ENCODE results near the gene WBP11. TPM values are rescaled to one million over a fixed set of nuclear protein-coding genes. Genes with fewer than 3 reads are reported as not detected.
"Not testable (repeated sequence)": the region's sequence is repeated elsewhere in the genome, so short reads cannot be mapped to it uniquely, and the experiment has no call there.

Gene WBP11
- total and polyA plus RNA-seq, 9 of the 15 experiments (the other 6 are each of a cell fraction or from before 2014, with no cell fraction given) = 7.7 to 60.8 (median 24.6) TPM

DNA sequence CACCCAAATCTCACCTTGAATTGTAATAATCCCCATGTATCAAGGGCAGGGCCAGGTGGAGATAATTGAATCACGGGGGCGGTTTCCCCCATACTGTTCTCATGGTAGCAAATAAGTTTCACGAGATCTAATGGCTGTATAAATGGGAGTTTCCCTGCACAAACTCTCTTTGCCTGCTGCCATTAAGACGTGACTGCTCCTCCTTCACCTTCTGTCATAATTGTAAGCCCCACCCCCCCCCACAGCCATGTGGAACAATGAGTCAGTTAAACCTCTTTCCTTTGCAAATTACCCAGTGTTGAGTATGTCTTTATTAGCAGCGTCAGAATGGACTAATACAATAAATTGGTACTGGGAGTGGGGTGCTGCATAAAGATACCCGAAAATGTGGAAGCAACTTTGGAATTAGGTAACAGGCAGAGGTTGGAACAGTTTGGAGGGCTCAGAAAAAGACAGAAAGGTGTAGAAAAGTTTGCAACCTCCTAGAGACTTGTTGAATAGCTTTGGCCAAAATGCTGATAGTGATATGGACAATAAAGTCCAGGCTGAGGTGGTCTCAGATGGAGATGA, 43.5 kb downstream of the WBP11 start:
- BruUV-seq (replicated peaks); H3K4me2 ChIP-seq (ENCODE audit: insufficient read depth, low read length); H3K9ac ChIP-seq (ENCODE audit: insufficient read depth in 1 of 2, low read depth in 2 of 2, low read length in 2 of 2); FAIRE-seq; in situ Hi-C loops (cut with MboI); DNase-seq (ENCODE audit: extremely low read depth in 1 of 4, low spot score in 3 of 4); H3K36me3 ChIP-seq (ENCODE audit: control insufficient read depth, insufficient read depth, low read length); H3K9me1 ChIP-seq (ENCODE audit: control insufficient read depth, insufficient read depth, low read length); H3K79me2 ChIP-seq (ENCODE audit: control insufficient read depth, insufficient read depth, low read length); ATAC-seq; H3K27ac ChIP-seq (ENCODE audit: extremely low read depth, low read depth, low read length); H4K20me1 ChIP-seq (replicated peaks; ENCODE audit: control insufficient read depth, insufficient read depth, low read length); H3K9me3 ChIP-seq (replicated peaks; ENCODE audit: control insufficient read depth, insufficient read depth, low read depth, low read length); H3K4me3 ChIP-seq; H3K27me3 ChIP-seq (ENCODE audit: control insufficient read depth in 2 of 2, insufficient read depth in 2 of 2, low read length in 2 of 2); POLR2A ChIA-PET; intact Hi-C loops (cut with micrococcal nuclease); H2AFZ ChIP-seq (ENCODE audit: low read depth, low read length); H3K4me1 ChIP-seq (replicated peaks in 1 of 2; ENCODE audit: control insufficient read depth in 2 of 2, insufficient read depth in 2 of 2, low read length in 2 of 2): not testable (repeated sequence)
- TF ChIP-seq ZNF707 (CRISPR knock-in tag; conservative IDR thresholded peaks at IDR 0.05) = peak; percentile 84
- 2% methylated on average over 6 of the region's 6 CpGs for WGBS (ENCODE audit: insufficient coverage, low coverage, missing lambda C conversion rate)
- CTCF ChIA-PET (ENCODE audit: low intra/inter-chr PET ratio) = interaction anchor here (0.6 kb wide), 1 partner anchor 60 kb away, joined by 5 read pairs; no protein-coding TSS in a partner anchor

DNA sequence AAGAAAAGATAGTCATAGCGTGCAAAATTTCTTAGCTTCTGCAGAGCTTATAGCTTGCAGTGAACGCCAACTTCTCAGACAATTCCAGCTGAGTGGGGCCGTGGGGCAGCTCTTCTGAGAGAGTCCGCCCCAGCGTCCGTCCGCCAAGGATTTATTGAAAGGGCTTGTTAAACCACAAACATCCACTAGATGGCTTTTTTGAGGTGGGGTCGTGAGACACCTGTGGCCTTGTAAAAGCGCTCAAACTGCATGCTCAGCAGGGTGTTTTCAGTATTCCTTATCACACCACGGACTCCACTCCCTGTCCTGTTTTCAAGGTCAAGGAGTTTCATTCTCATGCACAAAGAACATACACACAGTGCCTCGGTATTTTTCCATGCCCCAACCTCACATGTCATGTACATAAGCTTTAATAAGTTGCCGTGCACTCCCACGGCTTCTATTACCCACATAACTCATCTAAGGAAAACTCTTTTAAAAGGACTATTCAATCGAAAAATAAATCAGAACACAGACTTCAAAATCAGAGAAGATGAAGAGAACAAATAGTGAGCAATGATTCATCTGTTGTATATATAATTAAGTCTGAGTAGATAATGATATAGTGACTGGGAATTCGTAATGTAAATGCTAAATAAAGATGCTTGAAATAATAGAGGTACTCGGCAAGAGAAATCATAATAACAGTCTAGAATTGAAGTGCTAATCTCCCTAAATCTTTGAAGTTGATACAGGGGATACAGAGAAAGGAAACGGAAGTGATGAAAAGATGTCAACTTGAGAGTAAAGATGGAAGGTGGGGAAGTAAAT, 46.7 kb downstream of the WBP11 start:
- DNase-seq (ENCODE audit: extremely low read depth in 1 of 4, low spot score in 3 of 4) (peak in 3 of 4 experiments; percentile 5 to 61 (median 12)), FAIRE-seq (peak; percentile 76), ATAC-seq (peak; percentile 74)
- H3K4me2 ChIP-seq (ENCODE audit: insufficient read depth, low read length) = 0 out of 2 replicates have a peak overlapping the region, but pooled peaks have one; percentile 18
- no peak overlapping the region for H3K27ac ChIP-seq (ENCODE audit: extremely low read depth, low read depth, low read length)
- 4% methylated on average over 17 of the region's 17 CpGs for WGBS (ENCODE audit: insufficient coverage, low coverage, missing lambda C conversion rate)
- H3K27me3 ChIP-seq (ENCODE audit: control insufficient read depth in 2 of 2, insufficient read depth in 2 of 2, low read length in 2 of 2) = no peaks in the 10 kb centered on the region
- intact Hi-C loops (cut with micrococcal nuclease) (no loop called here), in situ Hi-C loops (cut with MboI) (no loop called here)
- no peak overlapping the region for H3K9ac ChIP-seq (ENCODE audit: insufficient read depth in 1 of 2, low read depth in 2 of 2, low read length in 2 of 2)
- H2AFZ ChIP-seq (ENCODE audit: low read depth, low read length) = peak overlapping the region; percentile 45; the same call in 1 of the 2 replicates
- no TSS peak for BruUV-seq (replicated peaks)
- no peaks in the 10 kb centered on the region for H3K9me3 ChIP-seq (replicated peaks; ENCODE audit: control insufficient read depth, insufficient read depth, low read depth, low read length)
- H3K9me1 ChIP-seq (ENCODE audit: control insufficient read depth, insufficient read depth, low read length) = no peaks in the 10 kb centered on the region
- H3K79me2 ChIP-seq (ENCODE audit: control insufficient read depth, insufficient read depth, low read length) = no peaks in the 10 kb centered on the region
- POLR2A ChIA-PET = interaction anchor here (0.7 kb wide), 1 partner anchor 25 kb away, joined by 3 read pairs; no protein-coding TSS in a partner anchor
- H3K36me3 ChIP-seq (ENCODE audit: control insufficient read depth, insufficient read depth, low read length) = no peaks in the 10 kb centered on the region
- no peaks in the 10 kb centered on the region for H4K20me1 ChIP-seq (replicated peaks; ENCODE audit: control insufficient read depth, insufficient read depth, low read length)
- no peak overlapping the region for H3K4me3 ChIP-seq
- no peaks in the 10 kb centered on the region; a peak in 1 of 5 replicates for H3K4me1 ChIP-seq (replicated peaks in 1 of 2; ENCODE audit: control insufficient read depth in 2 of 2, insufficient read depth in 2 of 2, low read length in 2 of 2)
- CTCF ChIA-PET (ENCODE audit: low intra/inter-chr PET ratio) = interaction anchor here (0.6 kb wide), 1 partner anchor 339 kb away, joined by 3 read pairs; no protein-coding TSS in a partner anchor
- TF ChIP-seq SRSF9 (IDR thresholded peaks at IDR 0.05; ENCODE audit: borderline replicate concordance, low read depth, low read length) = no peak
- TF ChIP-seq ZNF764 (CRISPR knock-in tag; IDR thresholded peaks at IDR 0.05; ENCODE audit: low read depth) = no peak
- no peak for TF ChIP-seq SRF (CRISPR knock-in tag; IDR thresholded peaks at IDR 0.05)
- 0 out of 2 replicates have a peak, but pooled peaks have one; percentile 19 for TF ChIP-seq ESRRA (IDR thresholded peaks at IDR 0.05; ENCODE audit: borderline replicate concordance, low read depth)
- TF ChIP-seq POLR2AphosphoS5 (IDR thresholded peaks at IDR 0.05; ENCODE audit: control insufficient read depth, insufficient read depth, low read depth, low read length) = no peak
- TF ChIP-seq, protein P1, sequence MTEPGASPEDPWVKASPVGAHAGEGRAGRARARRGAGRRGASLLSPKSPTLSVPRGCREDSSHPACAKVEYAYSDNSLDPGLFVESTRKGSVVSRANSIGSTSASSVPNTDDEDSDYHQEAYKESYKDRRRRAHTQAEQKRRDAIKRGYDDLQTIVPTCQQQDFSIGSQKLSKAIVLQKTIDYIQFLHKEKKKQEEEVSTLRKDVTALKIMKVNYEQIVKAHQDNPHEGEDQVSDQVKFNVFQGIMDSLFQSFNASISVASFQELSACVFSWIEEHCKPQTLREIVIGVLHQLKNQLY (CRISPR knock-in tag; conservative IDR thresholded peaks at IDR 0.05) = no peak
- peak in 1 of 2 experiments; percentile 30; a peak in 2 of 4 replicates for TF ChIP-seq RAD21 (CRISPR knock-in tag; conservative IDR thresholded peaks at IDR 0.05 in 1 of 2, IDR thresholded peaks at IDR 0.05 in 1 of 2)
- no peak for TF ChIP-seq TAF7 (tag; IDR thresholded peaks at IDR 0.05)
